Stomach smooth muscle (tissue), 2 donors: ENCODE data around the gene LRRC14B.
A peak's percentile ranks its signal among the peaks of the same experiment; 100 is the strongest.
"Not testable (repeated sequence)": the region's sequence is repeated elsewhere in the genome, so short reads cannot be mapped to it uniquely, and the experiment has no call there.

Experiments
- H3K27ac ChIP-seq: one replicate; pipeline ENCODE4 v1.7.0; 2013; ENCODE audit warnings: mild to moderate bottlenecking, low read length, inconsistent platforms
- H3K27me3 ChIP-seq, 2 donors: one replicate each; pipeline ENCODE4 v1.7.0; 2013; ENCODE audit warnings: low read length in 2 of 2; ENCODE audit not compliant: insufficient read depth in 2 of 2, control insufficient read depth in 1 of 2
- H3K36me3 ChIP-seq, 2 donors: one replicate each; pipeline ENCODE4 v1.7.0; 2013; ENCODE audit warnings: low read length in 2 of 2; ENCODE audit not compliant: control insufficient read depth in 2 of 2, insufficient read depth in 2 of 2
- H3K4me1 ChIP-seq: one replicate; pipeline ENCODE4 v1.7.0; 2013; ENCODE audit warnings: low read length; ENCODE audit not compliant: control insufficient read depth, insufficient read depth
- H3K4me3 ChIP-seq, 2 donors: one replicate each; pipeline ENCODE4 v1.7.0; 2013; ENCODE audit warnings: low read length in 2 of 2
- H3K9ac ChIP-seq, 2 donors: one replicate each; pipeline ENCODE4 v1.7.0; 2013; ENCODE audit warnings: low read length in 2 of 2, mild to moderate bottlenecking in 1 of 2
- H3K9me3 ChIP-seq, 2 donors: one replicate each; pipeline ENCODE4 v1.7.0; 2013; ENCODE audit warnings: low read length in 2 of 2; ENCODE audit not compliant: control insufficient read depth in 2 of 2
- donor health status: healthy.
- donor health status: Pancreatic carcinoma.

The LRRC14B gene

DNA sequence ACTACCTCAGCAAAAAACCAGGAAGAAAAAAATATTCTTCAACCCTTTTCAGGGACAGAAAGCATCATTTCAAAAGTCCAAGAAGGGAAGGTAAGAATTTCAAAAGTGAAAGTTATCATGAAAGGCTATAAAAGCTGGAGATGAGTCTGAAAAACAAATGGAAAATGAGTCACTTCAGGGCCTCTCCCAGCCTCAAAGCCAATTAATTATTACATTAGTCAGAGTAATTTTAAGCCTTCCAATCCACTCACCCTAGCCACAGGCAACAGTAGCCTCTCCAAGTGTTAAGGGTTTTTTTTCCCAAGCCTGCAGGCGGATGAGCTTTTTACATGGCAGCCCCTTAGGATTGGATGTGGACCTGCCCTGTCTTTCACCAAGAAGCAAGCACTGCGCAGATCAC lies 24.0 kb downstream of the LRRC14B start:
- H3K36me3 ChIP-seq, H3K9ac ChIP-seq, H3K9me3 ChIP-seq, H3K4me3 ChIP-seq, H3K27me3 ChIP-seq, H3K4me1 ChIP-seq, H3K27ac ChIP-seq: not testable (repeated sequence)

DNA sequence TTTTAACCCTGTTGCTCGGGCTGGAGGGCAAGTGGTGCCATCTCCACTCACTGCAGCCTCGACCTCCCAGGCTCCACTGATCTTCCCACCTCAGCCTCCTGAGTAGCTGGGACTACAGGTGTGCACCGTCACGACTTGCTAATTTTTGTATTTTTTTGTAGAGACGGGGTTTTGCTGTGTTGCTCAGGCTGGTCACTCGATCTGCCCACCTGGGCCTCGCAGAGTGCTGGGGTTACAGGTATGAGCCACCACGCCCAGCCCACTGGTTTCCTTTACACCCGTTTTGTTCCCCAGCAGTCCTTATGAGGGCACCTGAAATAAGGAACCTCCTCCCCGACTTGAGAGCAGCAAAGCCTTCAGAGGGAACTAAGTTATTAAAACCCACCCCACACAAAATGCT lies 24.8 kb downstream of the LRRC14B start:
- H3K9ac ChIP-seq, H3K4me3 ChIP-seq, H3K27me3 ChIP-seq, H3K9me3 ChIP-seq, H3K36me3 ChIP-seq, H3K27ac ChIP-seq: not testable (repeated sequence)
- H3K4me1 ChIP-seq, result peaks cover 12% of the 10 kb centered on the region

DNA sequence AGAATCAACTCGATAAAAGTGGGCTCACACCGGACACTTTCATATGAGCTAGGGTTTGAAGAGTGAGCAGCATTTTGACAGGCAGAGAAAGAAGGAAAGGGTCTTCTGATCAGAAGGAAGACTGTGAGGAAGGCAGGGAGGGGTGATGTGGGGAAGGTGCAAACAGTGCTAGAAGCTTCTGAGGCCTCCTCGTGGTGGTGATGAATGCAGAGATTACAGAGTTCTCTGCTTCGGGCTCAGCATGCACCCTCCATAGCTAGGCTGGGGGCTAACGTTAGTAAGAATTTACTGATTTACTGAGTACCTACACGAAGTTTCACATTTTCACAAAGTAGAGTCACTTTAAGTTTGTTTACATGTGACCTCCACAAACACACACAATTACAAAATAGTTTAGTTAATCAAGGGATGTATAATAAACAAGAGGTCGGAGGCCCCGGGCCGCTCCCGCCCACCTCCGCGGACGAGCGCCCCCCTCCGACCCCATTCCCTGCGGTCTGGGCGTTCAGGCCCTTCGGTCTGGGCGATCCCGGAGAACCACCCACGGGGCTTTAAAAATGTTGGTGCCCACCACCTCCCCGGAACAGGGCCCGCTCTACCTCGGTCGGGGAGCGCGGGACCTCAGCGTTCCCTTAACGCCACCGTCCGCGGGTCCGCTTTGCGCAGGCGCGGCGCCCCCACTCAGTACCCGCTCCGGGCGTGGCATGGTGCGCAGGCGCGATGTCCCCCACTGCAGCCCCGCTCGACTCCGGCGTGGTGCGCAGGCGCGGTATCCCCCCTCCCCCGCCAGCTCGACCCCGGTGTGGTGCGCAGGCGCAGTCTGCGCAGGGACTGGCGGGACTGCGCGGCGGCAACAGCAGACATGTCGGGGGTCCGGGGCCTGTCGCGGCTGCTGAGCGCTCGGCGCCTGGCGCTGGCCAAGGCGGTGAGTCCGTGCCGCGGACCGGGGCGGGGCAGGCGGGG lies 26.5 kb downstream of the LRRC14B start, which contains the start of the genes CCDC127 and SDHA:
Gene CCDC127 (minus strand): TSS at position 660 of the 963 bp plus-strand sequence. CDS start 1,304 bp downstream, outside the sequence.
Gene SDHA (plus strand): TSS at position 827 of the 963 bp plus-strand sequence. CDS start 36 bp downstream, at position 863.
- H3K27me3 ChIP-seq, H3K9me3 ChIP-seq, H3K36me3 ChIP-seq: not testable (repeated sequence)
- H3K27ac ChIP-seq, result peak within 1 kb of the TSS; percentile 69
- H3K9ac ChIP-seq, result peak within 1 kb of the TSS; percentile 82 to 87
- peak within 1 kb of the TSS; percentile 86 to 89 for H3K4me3 ChIP-seq
- peaks cover 14% of the 10 kb centered on the region for H3K4me1 ChIP-seq

DNA sequence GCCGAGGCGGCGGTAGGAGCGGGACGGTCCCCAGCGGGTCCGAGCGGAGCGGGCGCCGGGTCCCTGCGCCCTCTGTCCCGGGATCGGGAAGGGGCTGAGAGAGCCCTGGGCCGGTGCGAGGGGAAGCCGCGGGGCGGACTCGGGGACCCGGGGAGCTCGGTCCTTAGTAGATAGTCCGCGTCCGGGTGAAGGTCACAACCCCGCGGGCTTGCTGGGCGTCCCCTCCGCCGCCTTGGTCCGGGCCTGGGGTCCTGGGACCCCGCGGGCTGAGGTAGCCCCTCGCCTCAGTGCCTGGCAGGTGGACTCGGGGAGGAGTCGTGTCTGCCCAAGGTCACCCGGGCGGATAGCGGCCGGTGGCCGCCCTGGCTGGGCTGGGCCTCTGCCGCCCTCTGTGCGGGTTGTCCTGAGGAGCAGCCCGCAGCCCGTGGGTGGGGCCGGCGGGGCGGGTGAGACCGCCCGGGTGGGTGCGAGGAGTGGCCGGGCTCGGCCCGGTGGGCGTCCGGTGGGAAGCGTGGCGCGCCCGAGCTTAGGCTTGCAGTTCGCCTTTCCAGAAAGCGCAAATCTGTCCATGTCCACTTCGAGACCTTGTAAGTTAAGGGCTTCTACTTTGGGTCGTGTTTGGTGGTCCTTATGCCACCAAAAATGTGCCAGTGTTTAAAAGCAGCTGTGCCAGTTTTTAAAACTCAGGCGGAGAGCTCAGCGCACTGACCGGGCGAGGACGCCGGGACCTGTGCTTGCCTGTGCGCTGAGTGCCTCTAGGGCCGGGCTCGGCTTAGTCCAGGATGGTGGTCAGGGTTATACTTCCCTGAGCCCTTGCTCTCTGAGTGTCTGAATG lies 27.4 kb downstream of the LRRC14B start:
- H3K27me3 ChIP-seq, result no peaks in the 10 kb centered on the region
- H3K36me3 ChIP-seq, result peaks cover 0 to under 1% of the 10 kb centered on the region in 2 donors
- H3K27ac ChIP-seq, result peak overlapping the region; percentile 69
- peaks cover 14% of the 10 kb centered on the region for H3K4me1 ChIP-seq
- H3K4me3 ChIP-seq, result peak overlapping the region; percentile 80 to 89
- no peaks in the 10 kb centered on the region for H3K9me3 ChIP-seq
- H3K9ac ChIP-seq, result peak overlapping the region; percentile 82 to 87

DNA sequence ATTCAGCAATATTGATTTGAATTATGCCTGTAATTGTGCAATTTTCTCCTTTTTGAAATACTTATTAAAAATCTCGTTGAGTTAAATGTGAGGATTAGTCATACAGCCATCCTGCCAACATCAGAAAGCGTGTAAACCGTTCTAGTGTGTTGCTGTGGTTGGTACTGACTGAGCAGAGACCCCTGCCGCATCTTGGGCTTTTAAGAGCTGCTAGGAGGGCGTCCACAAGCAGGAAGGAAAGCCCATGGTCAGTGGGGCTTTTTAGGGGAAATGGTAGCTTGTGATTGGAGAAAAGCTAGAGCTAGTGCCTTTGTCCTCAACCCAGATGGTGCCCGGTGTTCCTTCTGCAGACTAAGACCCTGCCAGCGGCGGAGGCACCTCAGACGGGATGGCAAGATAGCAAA lies 28.2 kb downstream of the LRRC14B start:
- H3K27ac ChIP-seq, result no peak overlapping the region
- H3K9ac ChIP-seq, result peak overlapping the region; percentile 64 to 82
- no peaks in the 10 kb centered on the region for H3K27me3 ChIP-seq
- H3K36me3 ChIP-seq, result peaks cover 2 to 5% of the 10 kb centered on the region in 2 donors
- H3K9me3 ChIP-seq, result no peaks in the 10 kb centered on the region
- H3K4me1 ChIP-seq, result peaks cover 14% of the 10 kb centered on the region
- H3K4me3 ChIP-seq, result peak overlapping the region; percentile 80 to 89

DNA sequence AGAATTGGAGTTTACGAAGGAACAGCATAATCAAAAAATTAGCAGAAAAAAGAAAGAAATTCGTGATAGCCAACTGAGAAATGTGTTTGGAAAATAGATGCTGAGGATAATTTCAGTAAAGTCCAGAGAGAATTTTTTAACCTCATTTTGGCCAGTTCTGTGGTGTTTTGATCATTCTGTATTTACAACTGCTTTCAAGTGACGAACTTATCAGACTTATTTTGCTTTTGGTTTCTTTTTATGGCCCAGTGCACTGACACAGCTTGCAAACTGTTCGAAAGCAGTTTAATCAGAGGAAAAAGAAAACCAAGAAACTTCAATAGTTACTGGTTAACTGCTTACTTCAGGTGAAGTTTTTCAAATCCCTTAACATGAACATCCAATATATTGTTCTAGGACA lies 28.7 kb downstream of the LRRC14B start:
- no peak overlapping the region for H3K27ac ChIP-seq

DNA sequence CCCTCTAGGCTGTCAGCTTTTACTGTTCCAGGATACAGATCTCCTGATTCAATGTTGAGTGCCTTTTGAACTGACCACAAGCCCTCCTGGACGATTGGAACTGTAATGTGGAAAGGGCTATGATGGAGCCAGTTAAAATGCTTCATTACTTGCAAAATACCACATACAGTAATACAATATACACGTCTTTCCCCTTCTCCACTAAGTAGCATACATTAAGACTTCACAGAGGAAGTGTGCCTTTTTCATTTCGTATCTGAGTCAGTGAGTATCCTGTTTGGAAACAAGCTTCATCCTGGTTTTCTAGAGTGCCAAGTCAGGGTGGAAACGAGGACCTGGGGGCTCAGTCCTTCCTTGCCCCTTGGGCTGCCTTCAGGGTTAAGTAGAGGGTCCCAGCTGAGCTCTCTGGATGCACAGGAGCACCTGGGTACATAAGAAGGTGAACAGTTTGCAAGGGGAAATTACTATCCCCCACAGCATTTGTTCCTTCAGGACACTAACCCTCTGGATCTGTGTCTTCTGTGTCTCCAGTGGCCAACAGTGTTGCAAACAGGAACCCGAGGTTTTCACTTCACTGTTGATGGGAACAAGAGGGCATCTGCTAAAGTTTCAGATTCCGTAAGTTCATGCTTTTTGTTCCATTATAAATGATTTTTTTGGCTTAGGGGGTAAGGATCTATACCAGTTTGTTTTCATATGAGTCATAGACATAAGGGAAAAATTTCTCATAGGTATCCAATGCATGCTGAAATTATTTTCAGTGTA lies 31.8 kb downstream of the LRRC14B start:
- not testable (repeated sequence) for H3K27ac ChIP-seq, H3K9ac ChIP-seq, H3K27me3 ChIP-seq, H3K9me3 ChIP-seq, H3K4me3 ChIP-seq
- H3K36me3 ChIP-seq, result peaks cover 23 to 28% of the 10 kb centered on the region in 2 donors
- peaks cover 14% of the 10 kb centered on the region for H3K4me1 ChIP-seq

More for the DNA sequence above, 28.7 kb downstream of the LRRC14B start:
- Histone ChIP-seq H3K9me3 (no peaks in the 10 kb centered on the region), H3K36me3 (peaks cover 7 to 10% of the 10 kb centered on the region in 2 donors), H3K4me1 (peaks cover 14% of the 10 kb centered on the region), H3K27me3 (no peaks in the 10 kb centered on the region), H3K9ac (peak overlapping the region in 1 of 2 donors; percentile 0), H3K4me3 (peak overlapping the region; percentile 80 to 89)

DNA sequence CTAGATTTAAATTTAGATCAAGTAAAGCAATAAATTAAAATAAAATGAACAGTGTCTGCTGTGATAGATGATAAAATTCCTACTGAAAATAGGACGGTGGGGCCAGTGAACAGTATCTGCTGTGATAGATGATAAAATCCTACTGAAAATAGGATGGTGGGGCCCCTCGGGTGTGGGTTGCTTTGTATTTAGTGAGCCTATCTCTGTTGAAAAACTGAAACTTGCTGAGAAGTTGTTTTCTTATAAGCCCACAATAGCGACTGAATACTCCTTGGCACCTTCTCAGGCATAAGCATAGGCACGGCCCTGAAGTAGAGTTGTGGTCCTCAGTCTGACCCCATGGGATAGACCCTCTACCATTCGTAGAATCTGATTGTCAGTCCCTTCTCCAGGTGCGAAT lies 32.5 kb downstream of the LRRC14B start:
- no peak overlapping the region for H3K27ac ChIP-seq
- no peak overlapping the region for H3K4me3 ChIP-seq
- H3K9ac ChIP-seq, result no peak overlapping the region
- H3K36me3 ChIP-seq, result peaks cover 28 to 34% of the 10 kb centered on the region in 2 donors
- no peaks in the 10 kb centered on the region for H3K27me3 ChIP-seq
- H3K9me3 ChIP-seq, result no peaks in the 10 kb centered on the region
- H3K4me1 ChIP-seq, result peaks cover 14% of the 10 kb centered on the region

DNA sequence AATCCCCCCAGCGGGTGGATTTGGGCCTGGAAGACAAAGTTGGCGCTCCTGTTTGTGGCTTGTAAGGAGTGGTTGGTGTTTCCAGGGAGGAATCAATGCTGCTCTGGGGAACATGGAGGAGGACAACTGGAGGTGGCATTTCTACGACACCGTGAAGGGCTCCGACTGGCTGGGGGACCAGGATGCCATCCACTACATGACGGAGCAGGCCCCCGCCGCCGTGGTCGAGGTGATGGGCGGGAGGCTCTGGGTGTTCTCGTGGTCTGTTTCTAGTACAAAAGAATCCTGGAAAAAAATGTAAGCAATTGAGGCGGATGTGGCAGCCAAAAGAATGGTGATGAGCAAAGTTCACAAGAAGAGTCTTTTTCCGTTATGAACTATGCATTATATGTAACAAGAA lies 34.0 kb downstream of the LRRC14B start:
- Histone ChIP-seq H3K27ac (no peak overlapping the region), H3K9me3 (no peaks in the 10 kb centered on the region), H3K4me1 (peaks cover 5% of the 10 kb centered on the region), H3K27me3 (no peaks in the 10 kb centered on the region), H3K9ac (no peak overlapping the region), H3K36me3 (peaks cover 37 to 38% of the 10 kb centered on the region in 2 donors), H3K4me3 (no peak overlapping the region)

DNA sequence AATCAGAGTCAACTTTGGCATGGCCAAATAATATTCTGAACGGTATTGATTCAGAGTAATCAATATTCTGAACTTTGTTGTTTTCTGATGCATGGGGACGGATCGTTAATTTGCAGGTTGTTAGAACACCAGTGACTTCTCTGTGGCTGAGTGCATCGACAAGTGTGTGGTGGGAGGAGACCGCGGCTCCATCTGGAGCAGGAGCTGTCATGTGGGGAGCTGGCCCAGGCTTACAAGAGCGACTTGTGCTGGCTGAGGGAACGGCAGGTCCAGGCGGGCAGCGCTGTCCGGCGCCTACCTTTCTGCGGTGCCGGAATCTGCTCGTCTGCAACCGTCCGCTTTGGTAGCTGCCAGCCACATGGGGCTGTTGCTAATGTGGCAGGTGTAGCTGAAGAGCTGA lies 36.1 kb downstream of the LRRC14B start:
- H3K27me3 ChIP-seq, H3K4me3 ChIP-seq, H3K9ac ChIP-seq, H3K9me3 ChIP-seq, H3K27ac ChIP-seq, H3K4me1 ChIP-seq: not testable (repeated sequence)
- H3K36me3 ChIP-seq, result peaks cover 45 to 47% of the 10 kb centered on the region in 2 donors
